HUES48 (cell line): ENCODE data around the gene TYSND1.

Experiments
- H3K27ac ChIP-seq: one replicate; pipeline ENCODE4 v1.7.0; 2013; ENCODE audit warnings: low read depth, low read length, inconsistent platforms
- H3K27me3 ChIP-seq: 2 replicates; pipeline ENCODE4 v1.6.1; 2013; ENCODE audit warnings: mild to moderate bottlenecking, low read length; ENCODE audit not compliant: control insufficient read depth, insufficient read depth
- H3K36me3 ChIP-seq: 2 replicates; pipeline ENCODE4 v1.6.1; 2013; ENCODE audit warnings: low read length; ENCODE audit not compliant: control insufficient read depth, insufficient read depth
- H3K4me1 ChIP-seq: 2 replicates; pipeline ENCODE4 v1.6.1; 2013; ENCODE audit warnings: mild to moderate bottlenecking, low read length; ENCODE audit not compliant: control insufficient read depth, insufficient read depth
- H3K4me3 ChIP-seq: 2 replicates; pipeline ENCODE4 v1.5.1; 2013; ENCODE audit warnings: mild to moderate bottlenecking, low read depth, low read length
- H3K9ac ChIP-seq: 2 replicates; pipeline ENCODE4 v1.6.1; 2013; ENCODE audit warnings: mild to moderate bottlenecking, low read depth, low read length, moderate library complexity
- H3K9me3 ChIP-seq: 2 replicates; pipeline ENCODE4 v1.6.1; 2013; ENCODE audit warnings: low read length; ENCODE audit not compliant: control insufficient read depth, insufficient read depth

Gene TYSND1

GRCh38 chr10:70092389-70092718 lies 54.1 kb downstream of the TYSND1 start:
- Histone ChIP-seq H3K36me3 (peaks cover 34% of the 10 kb centered on the region), H3K4me1 (no peaks in the 10 kb centered on the region), H3K27me3 (no peaks in the 10 kb centered on the region), H3K9ac (no peak overlapping the region), H3K4me3 (no peak overlapping the region), H3K27ac (no peak overlapping the region), H3K9me3 (no peaks in the 10 kb centered on the region)

- H3K36me3 ChIP-seq = peaks cover 34% of the 10 kb centered on the region
- no peaks in the 10 kb centered on the region for H3K4me1 ChIP-seq
- H3K9ac ChIP-seq = no peak overlapping the region
- H3K9me3 ChIP-seq = no peaks in the 10 kb centered on the region
- no peak overlapping the region for H3K27ac ChIP-seq
- no peak overlapping the region for H3K4me3 ChIP-seq
- H3K27me3 ChIP-seq = no peaks in the 10 kb centered on the region
These were observed 55.5 kb downstream of the TYSND1 start for GRCh38 chr10:70090951-70091350.

- no peak overlapping the region for H3K9ac ChIP-seq
- H3K9me3 ChIP-seq = no peaks in the 10 kb centered on the region
- no peak overlapping the region for H3K27ac ChIP-seq
- H3K27me3 ChIP-seq = no peaks in the 10 kb centered on the region
- no peak overlapping the region for H3K4me3 ChIP-seq
- no peaks in the 10 kb centered on the region for H3K4me1 ChIP-seq
- H3K36me3 ChIP-seq = peaks cover 26% of the 10 kb centered on the region
These were observed 56.5 kb downstream of the TYSND1 start for GRCh38 chr10:70090013-70090412.

DNA sequence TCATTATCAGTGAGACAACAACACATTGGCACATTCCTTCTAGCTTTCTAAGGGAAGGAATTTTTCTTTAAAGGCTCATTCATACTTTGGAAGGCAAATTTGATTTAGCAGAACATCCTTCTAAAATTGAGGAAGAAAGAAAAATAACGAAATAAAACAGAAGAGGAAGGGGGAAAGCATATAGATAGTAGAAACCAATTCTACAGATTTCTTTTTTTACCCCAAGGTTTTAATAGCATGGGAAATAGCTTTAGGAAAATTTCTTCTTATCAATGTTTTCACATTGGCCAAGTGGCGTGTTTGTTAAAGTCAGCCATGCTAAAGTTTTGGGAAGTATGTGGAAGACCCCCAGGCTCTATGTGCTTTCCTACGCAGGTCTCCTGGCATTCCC lies 58.2 kb downstream of the TYSND1 start:
- Histone ChIP-seq H3K9ac (no peak overlapping the region), H3K36me3 (peaks cover 15% of the 10 kb centered on the region; the same call in 1 of the 2 replicates), H3K4me3 (no peak overlapping the region), H3K9me3 (no peaks in the 10 kb centered on the region), H3K27me3 (no peaks in the 10 kb centered on the region), H3K27ac (no peak overlapping the region), H3K4me1 (no peaks in the 10 kb centered on the region)
